Activated effector memory CD4-positive, alpha-beta T cell treated with Interleukin-2 at 50 U/mL for 16 hours (primary cell): ENCODE results near the gene PSPN.
"Not testable (repeated sequence)": the region's sequence is repeated elsewhere in the genome, so short reads cannot be mapped to it uniquely, and the experiment has no call there.

Source experiments
- DNase-seq: peaks from one replicate; pipeline ENCODE4 v3.0.0-alpha.2; 2020

Gene PSPN

GRCh38 chr19:6373096-6373812 lies 2.5 kb downstream of the PSPN start:
- DNase-seq = peak; percentile 95

DNA sequence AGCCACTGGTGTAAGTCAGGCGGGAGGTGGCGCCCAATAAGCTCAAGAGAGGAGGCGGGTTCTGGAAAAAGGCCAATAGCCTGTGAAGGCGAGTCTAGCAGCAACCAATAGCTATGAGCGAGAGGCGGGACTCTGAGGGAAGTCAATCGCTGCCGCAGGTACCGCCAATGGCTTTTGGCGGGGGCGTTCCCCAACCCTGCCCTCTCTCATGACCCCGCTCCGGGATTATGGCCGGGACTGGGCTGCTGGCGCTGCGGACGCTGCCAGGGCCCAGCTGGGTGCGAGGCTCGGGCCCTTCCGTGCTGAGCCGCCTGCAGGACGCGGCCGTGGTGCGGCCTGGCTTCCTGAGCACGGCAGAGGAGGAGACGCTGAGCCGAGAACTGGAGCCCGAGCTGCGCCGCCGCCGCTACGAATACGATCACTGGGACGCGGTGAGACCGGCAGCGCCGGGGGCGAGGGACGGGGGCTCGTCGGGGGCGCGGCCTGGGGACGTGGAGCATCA lies 3.1 kb downstream of the PSPN start, which contains the start of gene ALKBH7:
Gene ALKBH7, plus strand, starts transcription at position 201 of the 502 bp plus-strand sequence. Its CDS starts 27 bp downstream, at position 228.
- peak; percentile 94 for DNase-seq

GRCh38 chr19:6364353-6364752 lies 11.4 kb downstream of the PSPN start:
- no peak for DNase-seq

- DNase-seq = peak; percentile 38
Observed at GRCh38 chr19:6362351-6362801, 13.4 kb downstream of the PSPN start.

GRCh38 chr19:6362027-6362350 lies 13.7 kb downstream of the PSPN start:
- DNase-seq = no peak

DNA sequence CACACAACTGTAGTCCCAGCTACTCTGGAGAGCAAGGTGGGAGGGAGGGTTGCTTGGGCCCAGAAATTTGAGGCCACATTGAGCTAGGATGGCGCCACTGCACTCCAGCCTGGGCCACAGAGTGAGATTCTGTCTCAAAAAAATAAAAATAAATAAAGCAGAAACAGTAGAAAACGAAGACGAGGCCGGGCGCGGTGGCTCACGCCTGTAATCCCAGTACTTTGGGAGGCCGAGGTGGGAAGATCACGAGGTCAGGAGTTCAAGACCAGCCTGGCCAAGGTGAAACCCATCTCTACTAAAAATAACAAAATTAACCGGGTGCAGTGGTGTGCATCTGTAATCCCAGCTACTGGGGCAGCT lies 14.9 kb downstream of the PSPN start:
- DNase-seq = not testable (repeated sequence)

GRCh38 chr19:6360445-6360844 lies 15.3 kb downstream of the PSPN start:
- not testable (repeated sequence) for DNase-seq

GRCh38 chr19:6359568-6360341 lies 16.0 kb downstream of the PSPN start:
- no peak for DNase-seq

DNA sequence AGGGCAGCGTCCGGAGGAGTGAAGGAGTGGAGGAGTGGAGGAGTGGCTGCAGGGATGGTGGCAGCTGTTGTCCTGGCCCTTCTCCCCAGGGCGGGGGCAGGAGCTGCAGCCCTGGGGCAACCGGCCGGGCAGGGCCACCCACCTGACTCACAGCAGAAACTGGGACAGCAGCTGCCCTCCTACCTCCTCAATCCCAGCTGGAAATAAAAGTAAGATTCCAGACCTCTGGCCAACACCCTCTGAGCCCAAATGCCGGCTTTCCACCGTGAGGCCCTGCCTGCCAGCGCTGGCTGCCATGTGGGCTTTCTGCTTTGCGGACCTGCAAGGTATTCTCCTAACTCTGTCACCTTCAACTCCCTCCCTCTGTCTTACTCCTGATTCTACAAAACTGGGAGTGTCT lies 17.7 kb downstream of the PSPN start:
- DNase-seq = no peak

DNA sequence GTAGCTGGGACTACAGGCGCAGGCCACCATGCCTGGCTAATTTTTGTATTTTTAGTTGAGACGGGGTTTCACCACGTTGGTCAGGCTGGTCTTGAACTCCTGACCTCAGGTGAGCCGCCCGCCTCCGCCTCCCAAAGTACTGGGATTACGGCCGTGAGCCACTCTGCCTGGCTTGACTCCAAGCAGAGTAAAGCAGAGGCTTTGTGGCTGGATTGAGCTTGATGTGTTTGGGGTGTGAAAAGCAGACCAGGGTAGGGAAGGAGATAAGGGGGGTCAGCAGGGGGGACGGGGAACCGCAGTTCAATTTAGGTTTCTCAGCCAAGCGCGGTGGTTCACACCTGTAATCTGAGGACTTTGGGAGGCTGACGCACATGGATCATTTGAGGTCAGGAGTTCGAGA lies 18.6 kb downstream of the PSPN start:
- DNase-seq = no peak

GRCh38 chr19:6355321-6356040 lies 20.3 kb downstream of the PSPN start:
- not testable (repeated sequence) for DNase-seq

GRCh38 chr19:6354098-6354674 lies 21.5 kb downstream of the PSPN start:
- no peak for DNase-seq

GRCh38 chr19:6352381-6353165 lies 23.2 kb downstream of the PSPN start:
- no peak for DNase-seq

DNA sequence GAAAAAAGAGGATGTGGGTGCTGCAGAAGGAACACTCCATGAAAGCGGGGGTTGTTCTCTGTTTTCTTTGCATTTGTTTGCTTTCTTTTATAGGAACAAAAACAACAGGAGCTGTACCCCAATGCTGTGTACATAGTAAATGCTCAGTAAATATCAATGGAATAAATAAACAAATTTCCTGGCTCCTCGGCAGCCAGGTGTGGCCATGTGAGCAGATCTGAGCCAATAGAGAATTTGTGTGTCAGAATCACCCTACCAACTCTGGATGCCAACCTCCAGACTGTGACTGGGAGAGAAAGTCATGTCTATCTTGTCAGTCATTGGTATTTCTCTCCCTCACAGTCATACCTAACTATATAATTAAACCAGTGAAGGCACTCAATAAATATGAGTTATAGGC lies 25.0 kb downstream of the PSPN start:
- DNase-seq = no peak

GRCh38 chr19:6349271-6349670 lies 26.5 kb downstream of the PSPN start:
- not testable (repeated sequence) for DNase-seq

GRCh38 chr19:6343462-6343861 lies 32.3 kb downstream of the PSPN start:
- no peak for DNase-seq

- no peak for DNase-seq
Observed at GRCh38 chr19:6340493-6341201, 35.1 kb downstream of the PSPN start.

GRCh38 chr19:6334490-6335285 lies 41.0 kb downstream of the PSPN start:
- DNase-seq = no peak

DNA sequence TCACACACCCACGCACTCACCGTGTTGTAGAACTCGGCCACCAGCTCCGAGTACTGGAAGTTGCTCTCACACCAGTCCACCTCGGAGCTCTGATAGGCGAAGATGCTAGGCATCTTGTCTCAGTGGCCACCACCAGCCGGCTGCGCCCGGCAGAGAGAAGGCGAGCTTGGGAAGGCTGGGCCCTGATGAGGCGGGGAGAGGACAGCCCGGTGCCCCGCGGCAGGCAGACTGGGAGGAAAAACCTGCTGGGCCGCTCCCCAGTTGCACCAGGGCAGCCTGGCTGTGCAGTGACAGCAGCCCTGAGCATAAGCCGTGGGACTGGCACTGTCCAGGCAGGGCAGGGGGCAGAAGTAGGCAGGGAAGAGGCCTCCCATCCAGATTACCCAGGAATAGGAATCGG lies 42.3 kb downstream of the PSPN start, which contains the start of gene ACER1:
Gene ACER1, minus strand, starts transcription at position 174 of the 400 bp plus-strand sequence. Its CDS starts 61 bp downstream, at position 113.
- no peak for DNase-seq

DNA sequence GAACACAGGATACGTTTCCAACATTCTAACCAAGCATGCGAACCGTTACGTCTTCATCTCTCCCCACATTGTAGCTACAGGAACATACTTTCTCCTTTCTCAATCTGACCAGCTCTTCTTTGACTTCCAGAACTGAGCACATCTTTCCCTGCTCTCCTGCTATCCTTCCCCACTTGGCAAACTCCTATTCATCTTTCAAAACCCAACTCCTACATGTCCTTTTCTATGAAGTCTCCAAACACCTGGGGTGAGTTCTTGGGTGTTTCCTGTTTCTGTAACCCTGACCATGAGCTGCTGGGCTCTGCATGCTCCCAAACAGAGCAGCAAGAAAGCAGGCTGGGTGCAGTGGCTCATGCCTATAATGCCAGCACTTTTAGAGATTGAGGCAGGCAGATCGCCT lies 48.9 kb downstream of the PSPN start:
- DNase-seq = no peak

- DNase-seq = no peak
Observed at GRCh38 chr19:6325614-6326013, 50.1 kb downstream of the PSPN start.
